Measurements from ENCODE around the gene GAPT. TPM values are rescaled to one million over a fixed set of nuclear protein-coding genes. Genes with fewer than 3 reads are reported as not detected.

Gene GAPT
- total RNA-seq, 1 donor from 2014 or later = not detected

DNA sequence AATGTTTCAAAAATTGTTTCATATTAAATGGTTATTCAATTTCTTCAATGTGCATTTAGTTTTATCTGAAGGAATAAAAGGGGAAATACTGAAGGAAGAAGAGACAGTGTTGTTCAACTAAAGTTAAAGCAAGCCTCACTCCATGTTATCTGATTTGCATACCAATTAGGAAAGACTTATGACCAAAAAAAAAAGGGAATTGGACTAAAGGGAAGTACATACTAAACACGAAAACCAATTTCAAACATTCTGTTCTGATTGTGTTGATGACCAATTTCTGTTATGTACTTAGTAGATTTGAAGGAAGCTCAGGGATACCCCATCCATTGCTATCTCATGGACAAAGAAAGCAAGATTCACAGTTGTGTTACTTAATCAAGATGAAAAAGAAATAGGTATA, 4.9 kb upstream of the GAPT start:
- DNase-seq (ENCODE audit: low read depth, low spot score) = no peak
- H3K36me3 Mint-ChIP-seq (ENCODE audit: low read depth) = no peaks in the 10 kb centered on the region
- no peak overlapping the region for H3K4me3 Mint-ChIP-seq
- H3K27ac Mint-ChIP-seq (ENCODE audit: unreplicated experiment) = no peak overlapping the region
- H3K9me3 Mint-ChIP-seq = no peaks in the 10 kb centered on the region
- TF ChIP-seq, protein P1, sequence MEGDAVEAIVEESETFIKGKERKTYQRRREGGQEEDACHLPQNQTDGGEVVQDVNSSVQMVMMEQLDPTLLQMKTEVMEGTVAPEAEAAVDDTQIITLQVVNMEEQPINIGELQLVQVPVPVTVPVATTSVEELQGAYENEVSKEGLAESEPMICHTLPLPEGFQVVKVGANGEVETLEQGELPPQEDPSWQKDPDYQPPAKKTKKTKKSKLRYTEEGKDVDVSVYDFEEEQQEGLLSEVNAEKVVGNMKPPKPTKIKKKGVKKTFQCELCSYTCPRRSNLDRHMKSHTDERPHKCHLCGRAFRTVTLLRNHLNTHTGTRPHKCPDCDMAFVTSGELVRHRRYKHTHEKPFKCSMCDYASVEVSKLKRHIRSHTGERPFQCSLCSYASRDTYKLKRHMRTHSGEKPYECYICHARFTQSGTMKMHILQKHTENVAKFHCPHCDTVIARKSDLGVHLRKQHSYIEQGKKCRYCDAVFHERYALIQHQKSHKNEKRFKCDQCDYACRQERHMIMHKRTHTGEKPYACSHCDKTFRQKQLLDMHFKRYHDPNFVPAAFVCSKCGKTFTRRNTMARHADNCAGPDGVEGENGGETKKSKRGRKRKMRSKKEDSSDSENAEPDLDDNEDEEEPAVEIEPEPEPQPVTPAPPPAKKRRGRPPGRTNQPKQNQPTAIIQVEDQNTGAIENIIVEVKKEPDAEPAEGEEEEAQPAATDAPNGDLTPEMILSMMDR (conservative IDR thresholded peaks at IDR 0.05) = no peak
- H3K4me1 Mint-ChIP-seq = no peaks in the 10 kb centered on the region
- no peaks in the 10 kb centered on the region for H3K27me3 Mint-ChIP-seq (ENCODE audit: low read depth)

DNA sequence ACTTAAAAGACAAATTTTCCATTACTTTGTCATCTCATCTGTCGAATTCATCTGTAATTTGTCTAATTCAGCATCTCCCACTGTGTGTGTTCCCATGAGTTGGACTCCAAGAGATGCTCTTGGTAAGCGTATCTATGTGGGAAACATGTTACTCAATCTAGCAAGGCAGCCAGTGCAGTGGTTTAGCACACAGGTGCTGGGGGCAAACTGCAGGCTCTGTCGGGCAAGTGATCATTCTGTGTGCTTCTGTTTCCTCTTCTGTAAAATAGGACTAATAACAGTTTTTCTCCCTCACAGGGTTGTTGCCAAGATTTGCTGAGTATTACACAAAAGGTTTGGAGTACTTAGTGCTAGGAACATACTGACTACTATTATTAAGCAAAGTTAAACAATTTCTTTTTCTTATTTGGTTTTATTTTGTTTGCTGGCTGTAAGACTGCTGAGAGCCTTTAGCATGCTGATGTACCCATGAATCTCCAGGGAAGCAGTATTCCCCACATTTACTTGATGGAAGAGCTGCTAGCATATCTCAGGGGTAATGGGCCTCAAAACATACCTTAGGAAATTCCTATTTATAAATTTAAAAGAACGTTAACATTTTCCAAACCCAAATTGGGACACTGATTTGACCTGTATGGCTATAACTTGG, 709 bp upstream of the GAPT start:
- no peak overlapping the region for H3K4me3 Mint-ChIP-seq
- H3K9me3 Mint-ChIP-seq = no peaks in the 10 kb centered on the region
- H3K36me3 Mint-ChIP-seq (ENCODE audit: low read depth) = no peaks in the 10 kb centered on the region
- no peak overlapping the region for H3K27ac Mint-ChIP-seq (ENCODE audit: unreplicated experiment)
- H3K4me1 Mint-ChIP-seq = no peaks in the 10 kb centered on the region
- no peaks in the 10 kb centered on the region for H3K27me3 Mint-ChIP-seq (ENCODE audit: low read depth)
- DNase-seq (ENCODE audit: low read depth, low spot score) = no peak
- TF ChIP-seq, protein P1 (conservative IDR thresholded peaks at IDR 0.05) = no peak

DNA sequence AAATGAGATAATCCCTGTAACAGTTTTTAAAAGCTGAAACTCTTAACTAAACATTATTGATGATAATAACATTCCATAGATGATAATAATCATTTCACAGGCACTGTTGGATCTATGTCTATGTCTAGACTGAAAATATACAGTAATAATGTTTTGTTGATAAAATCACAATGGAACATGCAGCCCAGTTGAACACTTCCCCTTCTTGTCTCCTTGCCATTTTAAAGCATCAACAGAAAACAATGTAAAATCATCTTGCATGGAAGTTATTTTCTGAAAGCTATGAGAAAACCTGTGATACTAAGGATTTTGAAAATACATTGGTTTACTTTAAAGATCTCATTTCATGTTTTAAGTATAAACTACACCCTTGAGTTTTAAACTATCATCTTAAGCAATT, 1.9 kb downstream of the GAPT start:
- no peaks in the 10 kb centered on the region for H3K9me3 Mint-ChIP-seq
- no peaks in the 10 kb centered on the region for H3K27me3 Mint-ChIP-seq (ENCODE audit: low read depth)
- H3K27ac Mint-ChIP-seq (ENCODE audit: unreplicated experiment) = no peak overlapping the region
- TF ChIP-seq, protein P1 (conservative IDR thresholded peaks at IDR 0.05) = no peak
- H3K4me1 Mint-ChIP-seq = no peaks in the 10 kb centered on the region
- H3K4me3 Mint-ChIP-seq = no peak overlapping the region
- no peak for DNase-seq (ENCODE audit: low read depth, low spot score)
- no peaks in the 10 kb centered on the region for H3K36me3 Mint-ChIP-seq (ENCODE audit: low read depth)

DNA sequence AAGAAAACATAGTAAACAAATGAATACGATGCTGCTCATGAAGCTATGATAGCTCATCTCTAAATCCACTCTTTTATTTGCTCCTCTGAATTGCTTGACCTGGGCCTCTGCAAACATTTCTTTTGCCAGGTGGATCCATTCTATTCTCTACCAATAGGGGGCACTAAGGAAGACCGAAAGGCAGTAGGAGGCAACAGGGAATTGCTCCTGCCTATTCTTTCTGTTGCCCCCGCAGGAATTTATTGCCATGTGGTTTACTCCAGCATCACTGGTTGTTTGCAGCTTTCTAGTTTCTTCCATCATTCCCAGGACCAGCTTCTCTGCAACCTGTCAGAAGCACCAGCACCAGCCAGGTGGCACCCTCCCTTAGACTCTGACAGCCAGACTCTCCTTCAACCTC, 5.3 kb downstream of the GAPT start:
- no peak for DNase-seq (ENCODE audit: low read depth, low spot score)
- Mint-ChIP-seq H3K4me1 (no peaks in the 10 kb centered on the region), H3K36me3 (ENCODE audit: low read depth) (no peaks in the 10 kb centered on the region), H3K27ac (ENCODE audit: unreplicated experiment) (no peak overlapping the region), H3K27me3 (ENCODE audit: low read depth) (no peaks in the 10 kb centered on the region), H3K9me3 (no peaks in the 10 kb centered on the region), H3K4me3 (no peak overlapping the region)
- TF ChIP-seq, protein P1 (conservative IDR thresholded peaks at IDR 0.05) = peak; percentile 36

DNA sequence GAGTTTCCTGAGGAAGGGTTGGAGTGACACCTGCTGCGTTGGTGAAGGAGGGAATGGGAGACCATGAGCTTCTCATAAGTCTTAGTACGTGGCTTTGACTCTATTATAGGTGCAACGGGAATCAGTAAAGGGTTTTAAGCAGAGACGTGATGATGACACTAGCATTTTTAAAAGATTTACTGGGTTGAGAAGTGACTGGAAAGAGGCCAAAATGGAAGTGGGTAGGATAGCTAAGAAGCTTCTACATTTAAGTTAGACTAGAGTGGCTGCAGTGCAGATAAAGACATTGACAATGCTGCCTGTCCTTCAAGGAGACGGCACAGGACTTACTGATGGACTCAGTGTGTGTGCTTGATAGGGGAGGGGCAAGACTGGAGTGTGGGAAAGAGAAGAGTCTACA, 6.2 kb downstream of the GAPT start:
- Mint-ChIP-seq H3K27me3 (ENCODE audit: low read depth) (no peaks in the 10 kb centered on the region), H3K4me3 (no peak overlapping the region), H3K27ac (ENCODE audit: unreplicated experiment) (no peak overlapping the region), H3K9me3 (no peaks in the 10 kb centered on the region), H3K4me1 (no peaks in the 10 kb centered on the region), H3K36me3 (ENCODE audit: low read depth) (no peaks in the 10 kb centered on the region)
- no peak for DNase-seq (ENCODE audit: low read depth, low spot score)
- TF ChIP-seq, protein P1 (conservative IDR thresholded peaks at IDR 0.05) = no peak

Measured in neural crest cell (in vitro differentiated cells).